T-helper 1 cell (primary cell): Measurements from ENCODE around the gene MIGA2.

Experiments used
- DNase-seq, 5 donors: peaks; one replicate each; pipeline ENCODE4 v3.0.0-alpha.2; 2012 to 2020

The MIGA2 gene

DNA sequence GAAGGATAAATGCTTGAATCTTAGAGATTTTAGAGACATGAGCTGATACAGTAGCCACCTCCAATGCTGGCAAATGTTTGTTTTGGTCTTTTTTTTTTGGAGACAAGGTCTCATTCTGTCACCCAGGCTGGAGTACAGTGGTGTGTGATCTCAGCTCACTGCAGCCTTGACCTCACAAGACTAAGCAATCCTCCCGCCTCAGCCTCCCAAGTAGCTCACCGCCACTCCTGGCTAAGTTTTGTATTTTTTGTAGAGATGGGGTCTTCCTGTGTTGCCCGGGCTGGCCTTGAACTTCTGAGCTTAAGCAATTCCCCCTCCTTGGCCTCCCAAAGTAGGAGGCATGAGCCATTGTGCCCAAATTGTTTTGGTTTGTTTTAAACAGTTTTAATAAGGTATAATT is 37.7 kb downstream of the MIGA2 start:
- DNase-seq = no peak

DNA sequence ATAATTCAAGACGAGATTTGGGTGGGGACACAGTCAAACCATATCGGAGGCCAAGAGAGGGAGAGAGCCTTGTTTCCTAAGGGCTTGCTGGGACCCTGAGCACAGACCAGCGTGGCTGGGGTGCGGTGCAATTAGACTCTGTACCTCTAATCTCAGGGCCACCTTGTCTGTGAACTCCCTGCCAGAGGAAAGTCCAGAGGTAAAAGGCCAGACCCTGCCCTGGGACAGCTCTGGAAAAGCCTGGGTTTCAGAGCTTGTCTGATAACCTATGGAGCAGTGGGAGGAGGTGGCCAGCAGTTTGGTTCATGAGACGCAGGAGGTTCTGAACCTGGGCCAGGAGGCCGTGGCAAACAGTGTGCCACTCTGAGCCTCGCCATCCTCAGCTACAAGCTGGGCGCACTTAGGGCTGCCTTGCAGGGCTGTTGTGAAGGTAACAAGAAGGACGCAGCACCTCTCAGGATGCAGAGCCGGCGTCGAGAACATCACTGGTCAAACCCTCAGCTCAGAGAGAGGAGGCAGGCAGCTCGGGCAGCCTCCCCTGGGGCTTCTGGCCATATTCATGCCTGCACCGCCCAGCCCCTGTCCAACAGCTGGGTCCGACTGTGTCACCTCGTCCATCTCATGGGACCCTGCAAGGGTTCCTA is 39.7 kb downstream of the MIGA2 start:
- no peak for DNase-seq

DNA sequence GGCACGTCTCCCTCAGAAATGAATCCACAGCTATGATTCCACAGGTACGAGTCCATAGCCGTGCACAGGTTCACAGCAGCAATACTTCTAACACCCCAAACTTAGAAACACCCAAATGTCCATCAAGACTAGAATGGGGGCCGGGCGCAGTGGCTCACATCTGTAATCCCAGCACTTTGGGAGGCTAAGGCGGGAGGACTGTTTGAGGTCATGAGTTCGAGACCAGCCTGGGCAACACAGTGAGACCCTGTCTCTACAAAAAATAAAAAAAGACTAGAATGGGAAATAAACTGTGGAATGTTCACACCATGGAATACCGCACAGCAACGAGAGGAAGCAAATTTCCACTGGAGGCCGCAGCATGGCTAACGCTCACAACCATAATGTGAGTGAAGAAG is 40.2 kb downstream of the MIGA2 start:
- DNase-seq = no peak

DNA sequence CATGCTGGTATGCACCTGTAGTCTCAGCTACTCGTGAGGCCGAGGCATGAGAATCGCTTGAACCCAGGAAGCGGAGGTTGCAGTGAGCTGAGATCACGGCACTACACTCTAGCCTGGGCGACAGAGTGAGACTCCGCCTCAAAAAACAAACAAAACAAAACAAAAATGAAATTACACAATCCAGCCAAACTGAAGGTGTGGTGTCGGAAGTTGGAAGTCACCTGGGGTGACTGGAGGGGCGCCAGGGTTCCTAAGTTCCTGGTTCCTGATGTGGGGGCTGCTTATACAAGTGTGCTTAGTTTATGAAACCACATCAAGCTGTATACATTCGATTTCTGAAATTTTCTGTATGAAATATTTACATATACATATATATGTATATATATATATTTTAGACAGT is 40.8 kb downstream of the MIGA2 start:
- DNase-seq = no peak

DNA sequence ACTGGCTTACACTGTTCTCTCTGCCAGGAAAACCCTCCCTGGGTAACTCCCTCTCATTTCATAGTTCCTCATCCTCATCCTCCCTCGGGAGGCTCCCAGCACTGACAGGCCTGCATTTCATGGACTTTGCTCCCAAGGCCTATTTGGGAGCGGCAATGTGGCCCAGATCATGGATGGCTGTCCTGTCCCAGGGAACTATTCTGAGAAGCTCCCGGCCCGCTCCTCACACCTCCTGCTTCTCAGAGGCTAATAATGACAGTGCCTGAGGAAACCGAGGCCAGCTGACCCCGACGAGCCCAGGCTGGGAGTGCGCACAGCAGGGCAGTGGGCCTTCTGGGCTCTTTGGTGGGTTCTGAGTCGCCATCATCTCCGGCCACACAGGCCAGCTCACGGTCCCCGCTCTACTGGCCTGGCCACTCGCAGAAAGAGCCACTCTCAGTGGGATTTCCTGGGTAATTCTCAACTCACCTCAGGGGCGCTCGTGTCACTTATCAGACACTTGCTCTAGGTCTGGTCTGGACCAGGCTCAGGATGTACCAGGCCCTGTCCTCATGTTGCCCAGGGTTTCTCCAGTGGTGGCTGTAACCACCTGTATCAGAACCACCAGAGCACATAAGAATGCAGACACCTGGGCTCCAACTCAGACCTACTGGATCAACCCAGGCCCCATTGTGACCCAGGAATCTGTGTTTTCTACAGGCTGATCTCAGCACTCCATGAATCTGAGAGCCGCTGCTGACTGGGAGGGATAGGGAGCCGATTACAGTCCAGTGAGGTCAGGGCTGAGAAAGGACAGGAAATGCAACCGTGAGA is 42.5 kb downstream of the MIGA2 start:
- no peak for DNase-seq

- DNase-seq = no peak
Observed at GRCh38 chr9:129079829-129080228, 43.4 kb downstream of the MIGA2 start.

DNA sequence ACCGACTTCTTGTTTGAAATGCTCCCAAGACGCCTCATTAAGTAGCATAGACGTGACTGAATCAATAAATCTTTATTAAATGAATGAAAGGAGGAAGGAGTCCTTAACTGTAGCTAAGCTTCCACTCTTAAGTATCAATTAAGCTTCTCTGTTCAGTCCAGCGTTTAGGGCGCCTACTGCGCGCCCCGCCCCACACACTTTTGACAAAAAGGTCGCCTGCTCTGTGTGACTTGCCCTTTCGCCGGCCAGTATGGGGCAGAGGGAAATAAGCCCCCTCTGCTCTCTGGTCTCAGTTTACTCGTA is 43.8 kb downstream of the MIGA2 start:
- DNase-seq = no peak

GRCh38 chr9:129080601-129081387 is 44.4 kb downstream of the MIGA2 start, which contains the start of gene DOLPP1:
TSS of gene DOLPP1 (plus strand) at chr9:129081111. CDS start at chr9:129081132, 21 bp downstream.
- DNase-seq = peak; percentile 97 to 99 (median 98)

GRCh38 chr9:129081388-129081904 is 45.0 kb downstream of the MIGA2 start:
- DNase-seq = no peak

GRCh38 chr9:129084087-129084486 is 47.7 kb downstream of the MIGA2 start:
- no peak for DNase-seq

GRCh38 chr9:129089246-129089645 is 52.8 kb downstream of the MIGA2 start:
- DNase-seq = no peak

- DNase-seq = no peak
Observed at GRCh38 chr9:129093602-129094386, 57.4 kb downstream of the MIGA2 start.

DNA sequence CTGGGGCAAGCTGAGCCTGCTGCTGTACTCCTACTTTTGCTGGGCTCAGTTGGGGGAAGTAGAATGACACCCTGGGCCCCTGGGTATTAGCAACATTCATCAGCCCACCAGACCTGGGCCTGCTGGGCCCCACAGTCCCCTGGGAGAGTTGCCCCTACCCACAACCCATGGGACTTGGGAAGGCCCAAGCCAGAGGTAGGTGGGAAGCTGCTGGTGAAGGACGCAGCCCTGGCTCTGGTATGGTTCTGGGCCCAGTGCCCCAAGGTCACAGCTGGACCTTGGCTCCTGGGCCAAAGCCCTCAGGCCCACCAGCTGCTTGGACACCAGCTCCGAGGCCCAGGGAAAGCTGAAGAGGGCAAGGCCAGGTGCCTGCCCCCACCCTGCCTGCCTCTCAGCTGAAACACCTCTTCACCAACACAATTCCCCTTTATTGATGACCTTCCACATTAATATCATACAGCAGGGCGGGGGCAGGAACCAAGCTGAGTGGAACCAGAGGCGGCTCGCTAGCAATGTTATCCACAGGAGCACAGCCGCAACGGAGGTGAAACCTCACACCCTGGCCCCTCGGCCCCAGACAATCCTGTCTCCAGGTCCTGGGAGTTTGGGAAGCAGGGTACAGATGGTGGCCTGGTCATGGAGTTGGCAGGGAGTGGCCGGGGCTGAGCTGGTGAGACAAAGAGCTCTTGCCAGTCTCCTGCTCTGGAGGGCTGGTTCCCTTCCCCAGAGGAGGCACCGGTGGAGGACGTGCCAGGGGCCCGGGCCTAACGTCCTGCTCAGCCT is 58.2 kb downstream of the MIGA2 start:
- no peak for DNase-seq

DNA sequence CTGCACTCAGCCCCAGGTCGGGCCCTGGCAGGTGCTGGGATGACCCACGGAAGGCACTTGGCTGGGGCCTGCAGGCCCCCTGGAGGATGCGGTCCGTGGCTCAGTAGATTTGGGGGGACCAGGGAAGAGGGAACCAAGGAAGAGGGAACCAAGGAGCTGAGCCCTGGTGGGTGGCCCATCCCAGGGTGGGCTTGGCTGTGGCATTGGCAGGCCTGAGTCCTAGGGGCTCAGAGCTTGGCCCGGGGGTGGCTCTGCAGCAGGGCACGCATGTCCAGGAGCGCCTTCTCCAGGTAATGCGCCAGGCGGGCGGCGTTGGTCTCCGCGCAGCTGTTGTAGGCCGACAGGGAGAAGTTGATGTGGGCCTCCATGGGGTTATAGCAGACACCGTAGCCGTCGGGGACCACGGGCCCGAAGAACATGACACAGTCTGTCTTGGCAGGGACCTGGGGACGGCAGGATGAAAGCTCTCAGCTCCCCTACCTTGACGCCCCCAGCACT is 58.8 kb downstream of the MIGA2 start:
- no peak for DNase-seq

- DNase-seq = no peak
Observed at GRCh38 chr9:129095908-129096307, 59.5 kb downstream of the MIGA2 start.

DNA sequence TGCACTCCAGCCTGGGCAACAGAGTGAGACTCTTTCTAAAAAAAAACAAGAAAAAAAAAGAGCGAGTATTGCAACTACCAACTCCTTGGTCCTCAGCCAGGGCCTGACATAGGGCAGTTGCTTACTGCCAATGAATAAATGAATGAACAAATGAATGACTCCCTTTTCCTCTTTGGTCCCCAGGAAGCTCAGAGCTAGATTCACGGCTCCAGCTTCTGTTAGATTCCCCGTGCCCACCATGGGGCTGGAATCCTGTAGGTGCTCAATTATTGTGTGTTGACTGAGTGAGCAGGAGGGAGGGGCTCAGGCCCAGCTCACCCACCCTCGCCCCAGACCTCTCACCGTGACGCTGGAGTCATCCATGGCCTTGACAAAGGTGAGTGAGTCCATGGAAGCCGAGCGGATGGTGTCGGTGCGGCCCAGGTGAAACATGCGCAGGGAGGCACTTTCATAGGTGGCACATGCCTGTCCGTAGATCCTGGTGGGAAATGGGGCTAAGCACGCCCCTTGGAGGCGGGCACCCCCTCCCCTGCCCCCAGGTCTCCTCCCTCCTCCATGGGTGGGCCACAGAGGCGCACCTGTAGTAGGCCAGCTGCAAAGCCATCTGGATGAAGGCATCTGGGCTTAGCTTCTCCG is 61.4 kb downstream of the MIGA2 start:
- no peak for DNase-seq

- DNase-seq = no peak
Observed at GRCh38 chr9:129098328-129098727, 61.9 kb downstream of the MIGA2 start.

DNA sequence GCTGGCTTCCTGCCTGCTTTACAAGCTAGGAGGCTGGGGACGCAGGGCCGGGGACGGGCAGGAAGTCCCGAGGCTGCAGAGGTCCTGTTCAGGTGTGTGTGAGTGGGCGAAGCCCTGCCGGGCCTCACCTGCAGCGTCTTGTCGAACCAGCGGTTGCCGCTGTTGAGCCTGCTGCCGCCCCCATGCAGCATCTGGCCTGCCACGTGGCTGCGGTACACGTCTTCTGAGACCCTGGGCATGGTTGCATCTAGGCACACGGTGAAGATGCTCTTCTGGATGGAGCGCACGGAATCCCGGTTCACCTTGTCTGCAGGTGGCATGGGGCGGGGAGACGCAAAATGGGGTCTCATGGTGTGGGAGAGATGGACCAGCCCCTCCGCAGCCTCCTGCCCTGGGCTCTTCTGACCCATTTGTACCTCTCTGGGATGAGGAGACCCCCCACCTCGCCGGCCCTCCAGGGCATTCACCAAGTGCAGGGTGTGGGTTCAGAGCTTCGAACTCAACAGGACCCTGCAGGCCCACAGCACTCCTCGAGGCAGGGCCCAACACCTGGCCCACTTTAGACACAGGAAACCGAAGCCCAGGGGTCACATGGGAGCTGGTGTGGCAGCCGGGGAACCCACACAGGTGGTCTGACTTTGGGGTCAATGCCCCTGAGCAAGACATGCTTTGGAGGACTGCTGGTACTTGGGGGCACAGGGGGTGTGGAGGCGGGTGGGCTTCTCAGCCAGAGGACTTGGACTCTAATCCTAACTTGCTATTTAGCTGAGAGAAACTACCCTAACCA is 64.2 kb downstream of the MIGA2 start:
- DNase-seq = no peak

- no peak for DNase-seq
Observed at GRCh38 chr9:129101279-129101678, 64.9 kb downstream of the MIGA2 start.

DNA sequence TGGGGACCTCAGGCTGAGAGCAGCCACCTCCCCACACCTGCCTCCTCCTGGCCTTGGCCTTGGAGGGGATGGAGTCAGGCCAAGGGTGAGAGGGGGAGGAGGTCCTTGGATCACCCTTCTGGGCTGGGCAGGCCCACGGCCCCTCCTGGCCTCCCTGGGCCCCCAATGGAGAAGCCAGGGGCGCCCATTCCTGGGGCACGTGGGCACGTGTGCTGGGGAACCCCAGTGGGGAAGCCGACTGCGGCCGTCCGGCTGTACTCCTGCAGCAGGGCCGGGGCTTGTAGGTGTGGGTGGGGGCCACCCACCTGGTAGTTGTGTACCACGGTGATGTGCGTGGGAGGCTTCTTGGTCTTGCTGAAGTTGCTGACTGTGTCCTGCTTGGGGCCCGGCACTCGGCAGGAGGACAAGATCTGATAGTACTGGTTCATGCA is 65.7 kb downstream of the MIGA2 start:
- no peak for DNase-seq
